ENCODE data around the gene LRBA. TPM values are rescaled to one million over a fixed set of nuclear protein-coding genes. Genes with fewer than 3 reads are reported as not detected.

Gene LRBA
- total and polyA plus RNA-seq, 5 donors from 2014 or later, result 23.0 to 95.3 (median 25.4) TPM

- H3K27ac Mint-ChIP-seq, result peak overlapping the region in 2 of 3 donors; percentile 7 to 65
These were observed 725.2 kb downstream of the LRBA start for GRCh38 chr4:150289881-150290280.

GRCh38 chr4:150289198-150289597 lies 725.9 kb downstream of the LRBA start:
- peaks cover 8% of the 10 kb centered on the region for H3K36me3 ChIP-seq (ENCODE audit: control insufficient read depth, insufficient read depth, low read length)
- Mint-ChIP-seq H3K4me3 (no peak overlapping the region), H3K9me3 (peaks cover 0 to 5% (median 0%) of the 10 kb centered on the region in 7 donors), H3K27ac (peak overlapping the region in 1 of 3 donors; percentile 7), H3K27me3 (no peaks in the 10 kb centered on the region), H3K36me3 (peaks cover 45% of the 10 kb centered on the region), H3K4me1 (peaks cover 0 to 7% (median under 1%) of the 10 kb centered on the region in 4 donors)
- no peak overlapping the region for H3K4me3 ChIP-seq (ENCODE audit: low read depth, low read length)
- no peak overlapping the region for H3K27ac ChIP-seq (ENCODE audit: insufficient read depth, low read length, poor library complexity, severe bottlenecking)
- H3K9me3 ChIP-seq (ENCODE audit: control insufficient read depth in 2 of 2, low read length in 2 of 2), result peaks cover 0 to 2% of the 10 kb centered on the region in 2 experiments
- ATAC-seq (ENCODE audit: low read depth in 2 of 2) (no peak), DNase-seq (no peak)
- no peaks in the 10 kb centered on the region for H3K4me1 ChIP-seq (ENCODE audit: control insufficient read depth, insufficient read depth, low read length, poor library complexity, severe bottlenecking)
- H3K27me3 ChIP-seq (ENCODE audit: control insufficient read depth, insufficient read depth, low read length), result no peaks in the 10 kb centered on the region

More at GRCh38 chr4:150289881-150290280, 725.2 kb downstream of the LRBA start:
- Histone ChIP-seq H3K9me3 (ENCODE audit: control insufficient read depth in 2 of 2, low read length in 2 of 2) (peaks cover 0 to 2% of the 10 kb centered on the region in 2 experiments), H3K4me1 (ENCODE audit: control insufficient read depth, insufficient read depth, low read length, poor library complexity, severe bottlenecking) (no peaks in the 10 kb centered on the region), H3K36me3 (ENCODE audit: control insufficient read depth, insufficient read depth, low read length) (peaks cover 3% of the 10 kb centered on the region), H3K27me3 (ENCODE audit: control insufficient read depth, insufficient read depth, low read length) (no peaks in the 10 kb centered on the region), H3K4me3 (ENCODE audit: low read depth, low read length) (no peak overlapping the region), H3K27ac (ENCODE audit: insufficient read depth, low read length, poor library complexity, severe bottlenecking) (no peak overlapping the region)
- ATAC-seq (ENCODE audit: low read depth in 2 of 2), result no peak
- Mint-ChIP-seq H3K36me3 (peaks cover 42% of the 10 kb centered on the region), H3K27me3 (no peaks in the 10 kb centered on the region), H3K4me1 (peaks cover 0 to 7% (median under 1%) of the 10 kb centered on the region in 4 donors), H3K9me3 (peaks cover 0 to 5% (median 0%) of the 10 kb centered on the region in 7 donors), H3K4me3 (no peak overlapping the region)
- no peak for DNase-seq

DNA sequence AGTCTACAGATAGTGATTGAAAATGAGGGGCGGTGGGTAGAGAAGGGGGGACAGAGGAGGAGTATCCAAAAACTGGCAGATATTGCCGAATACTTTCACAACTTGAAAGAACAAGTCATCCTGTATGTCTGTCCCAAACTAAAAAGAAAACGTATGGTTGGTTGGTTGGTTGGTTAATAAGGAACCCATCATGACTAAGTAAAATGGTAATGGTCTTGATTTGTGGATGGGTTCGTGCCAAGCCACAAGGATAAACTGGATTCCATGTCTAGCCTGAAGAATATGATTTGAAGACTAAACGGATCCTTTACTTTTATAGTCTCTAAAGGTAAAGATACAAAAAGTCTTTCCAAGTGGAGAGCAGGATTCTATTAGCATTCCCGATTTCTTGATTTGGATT lies 728.4 kb downstream of the LRBA start:
- peaks cover 0 to 12% (median under 1%) of the 10 kb centered on the region in 4 donors for H3K4me1 Mint-ChIP-seq

DNA sequence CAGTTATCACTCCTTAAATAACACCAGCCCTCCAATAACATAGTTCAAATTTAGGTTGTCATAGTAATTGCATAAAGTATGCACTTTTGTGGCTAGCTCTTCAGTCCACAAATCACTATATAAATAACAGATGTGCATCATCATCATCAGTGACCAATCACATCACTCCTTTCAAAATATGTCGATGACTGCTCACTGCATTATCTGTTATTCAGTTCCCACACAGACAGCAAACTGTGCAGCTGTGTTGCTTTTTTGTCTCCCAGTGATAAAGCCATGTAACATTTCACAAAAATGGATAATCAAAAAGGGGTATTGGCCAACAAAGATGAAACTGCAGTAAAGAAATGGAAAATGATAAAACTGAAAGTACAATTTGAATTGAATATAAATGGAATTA lies 731.4 kb downstream of the LRBA start:
- Mint-ChIP-seq H3K4me3 (peak overlapping the region in 1 of 4 donors; percentile 75), H3K27ac (no peak overlapping the region), H3K27me3 (no peaks in the 10 kb centered on the region), H3K36me3 (peaks cover 80% of the 10 kb centered on the region), H3K9me3 (peaks cover 0 to 5% (median 0%) of the 10 kb centered on the region in 7 donors), H3K4me1 (peaks cover 0 to 7% (median 0%) of the 10 kb centered on the region in 4 donors)
- ATAC-seq (ENCODE audit: low read depth in 2 of 2), result no peak
- Histone ChIP-seq H3K4me3 (ENCODE audit: low read depth, low read length) (no peak overlapping the region), H3K27ac (ENCODE audit: insufficient read depth, low read length, poor library complexity, severe bottlenecking) (no peak overlapping the region), H3K36me3 (ENCODE audit: control insufficient read depth, insufficient read depth, low read length) (peaks cover 43% of the 10 kb centered on the region), H3K9me3 (ENCODE audit: control insufficient read depth in 2 of 2, low read length in 2 of 2) (no peaks in the 10 kb centered on the region), H3K4me1 (ENCODE audit: control insufficient read depth, insufficient read depth, low read length, poor library complexity, severe bottlenecking) (no peaks in the 10 kb centered on the region), H3K27me3 (ENCODE audit: control insufficient read depth, insufficient read depth, low read length) (no peaks in the 10 kb centered on the region)
- no peak for DNase-seq

More for the DNA sequence above, 728.4 kb downstream of the LRBA start:
- Histone ChIP-seq H3K27ac (ENCODE audit: insufficient read depth, low read length, poor library complexity, severe bottlenecking) (no peak overlapping the region), H3K4me1 (ENCODE audit: control insufficient read depth, insufficient read depth, low read length, poor library complexity, severe bottlenecking) (no peaks in the 10 kb centered on the region), H3K9me3 (ENCODE audit: control insufficient read depth in 2 of 2, low read length in 2 of 2) (no peaks in the 10 kb centered on the region), H3K27me3 (ENCODE audit: control insufficient read depth, insufficient read depth, low read length) (no peaks in the 10 kb centered on the region), H3K36me3 (ENCODE audit: control insufficient read depth, insufficient read depth, low read length) (peaks cover 20% of the 10 kb centered on the region), H3K4me3 (ENCODE audit: low read depth, low read length) (no peak overlapping the region)
- Mint-ChIP-seq H3K4me3 (no peak overlapping the region), H3K9me3 (no peaks in the 10 kb centered on the region), H3K27me3 (no peaks in the 10 kb centered on the region), H3K27ac (no peak overlapping the region), H3K36me3 (peaks cover 57% of the 10 kb centered on the region)
- ATAC-seq (ENCODE audit: low read depth in 2 of 2), result no peak
- no peak for DNase-seq

- Histone ChIP-seq H3K36me3 (ENCODE audit: control insufficient read depth, insufficient read depth, low read length) (peaks cover 54% of the 10 kb centered on the region), H3K27ac (ENCODE audit: insufficient read depth, low read length, poor library complexity, severe bottlenecking) (no peak overlapping the region), H3K9me3 (ENCODE audit: control insufficient read depth in 2 of 2, low read length in 2 of 2) (no peaks in the 10 kb centered on the region), H3K27me3 (ENCODE audit: control insufficient read depth, insufficient read depth, low read length) (no peaks in the 10 kb centered on the region), H3K4me1 (ENCODE audit: control insufficient read depth, insufficient read depth, low read length, poor library complexity, severe bottlenecking) (no peaks in the 10 kb centered on the region), H3K4me3 (ENCODE audit: low read depth, low read length) (no peak overlapping the region)
- no peaks in the 10 kb centered on the region for H3K27me3 Mint-ChIP-seq
- no peak for ATAC-seq (ENCODE audit: low read depth in 2 of 2)
- H3K4me3 Mint-ChIP-seq, result no peak overlapping the region
- peaks cover 0 to 18% (median 0%) of the 10 kb centered on the region in 7 donors for H3K9me3 Mint-ChIP-seq
- peaks cover 0 to 7% (median 0%) of the 10 kb centered on the region in 4 donors for H3K4me1 Mint-ChIP-seq
- H3K36me3 Mint-ChIP-seq, result peaks cover 88% of the 10 kb centered on the region
- DNase-seq, result no peak
- H3K27ac Mint-ChIP-seq, result peak overlapping the region in 1 of 3 donors; percentile 36
These were observed 734.1 kb downstream of the LRBA start for GRCh38 chr4:150280975-150281374.

- peaks cover 0 to 18% (median 0%) of the 10 kb centered on the region in 7 donors for H3K9me3 Mint-ChIP-seq
- ATAC-seq (ENCODE audit: low read depth in 2 of 2) (no peak), DNase-seq (no peak)
- H3K4me1 Mint-ChIP-seq, result peaks cover 0 to 7% (median 1%) of the 10 kb centered on the region in 4 donors
- peak overlapping the region in 1 of 3 donors; percentile 36 for H3K27ac Mint-ChIP-seq
- H3K36me3 Mint-ChIP-seq, result peaks cover 89% of the 10 kb centered on the region
- Histone ChIP-seq H3K9me3 (ENCODE audit: control insufficient read depth in 2 of 2, low read length in 2 of 2) (no peaks in the 10 kb centered on the region), H3K4me3 (ENCODE audit: low read depth, low read length) (no peak overlapping the region), H3K27ac (ENCODE audit: insufficient read depth, low read length, poor library complexity, severe bottlenecking) (no peak overlapping the region), H3K27me3 (ENCODE audit: control insufficient read depth, insufficient read depth, low read length) (no peaks in the 10 kb centered on the region), H3K4me1 (ENCODE audit: control insufficient read depth, insufficient read depth, low read length, poor library complexity, severe bottlenecking) (no peaks in the 10 kb centered on the region), H3K36me3 (ENCODE audit: control insufficient read depth, insufficient read depth, low read length) (peaks cover 51% of the 10 kb centered on the region)
- H3K4me3 Mint-ChIP-seq, result no peak overlapping the region
- H3K27me3 Mint-ChIP-seq, result no peaks in the 10 kb centered on the region
These were observed 734.8 kb downstream of the LRBA start for GRCh38 chr4:150280081-150280895.

DNA sequence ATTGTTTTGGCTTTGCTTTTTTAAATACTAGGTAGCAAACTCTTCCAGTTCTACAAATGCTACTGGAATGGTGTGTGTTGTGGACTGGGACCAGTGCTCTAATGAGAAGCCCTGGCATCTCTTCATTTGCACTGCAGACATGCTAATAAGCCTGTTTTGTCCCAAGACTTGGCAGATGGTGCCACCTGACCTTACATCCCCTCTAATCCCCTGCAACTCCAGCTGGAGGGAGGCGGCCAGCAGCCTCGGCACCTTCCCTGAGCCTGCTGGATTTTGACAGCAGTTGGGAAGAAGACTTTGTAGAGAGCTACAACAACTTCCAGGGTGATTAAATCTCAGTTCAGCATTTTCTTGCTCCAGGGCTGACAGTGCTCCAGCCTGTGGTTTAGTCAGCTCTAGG lies 736.9 kb downstream of the LRBA start:
- Mint-ChIP-seq H3K9me3 (peaks cover 0 to 18% (median 0%) of the 10 kb centered on the region in 7 donors), H3K4me1 (peaks cover 0 to 13% (median under 1%) of the 10 kb centered on the region in 4 donors), H3K4me3 (no peak overlapping the region), H3K27me3 (no peaks in the 10 kb centered on the region), H3K27ac (no peak overlapping the region), H3K36me3 (peaks cover 92% of the 10 kb centered on the region)
- H3K4me3 ChIP-seq (ENCODE audit: low read depth, low read length), result no peak overlapping the region
- H3K4me1 ChIP-seq (ENCODE audit: control insufficient read depth, insufficient read depth, low read length, poor library complexity, severe bottlenecking), result no peaks in the 10 kb centered on the region
- H3K27ac ChIP-seq (ENCODE audit: insufficient read depth, low read length, poor library complexity, severe bottlenecking), result no peak overlapping the region
- ATAC-seq (ENCODE audit: low read depth in 2 of 2), result no peak
- no peaks in the 10 kb centered on the region for H3K9me3 ChIP-seq (ENCODE audit: control insufficient read depth in 2 of 2, low read length in 2 of 2)
- peaks cover 43% of the 10 kb centered on the region for H3K36me3 ChIP-seq (ENCODE audit: control insufficient read depth, insufficient read depth, low read length)
- DNase-seq, result no peak
- no peaks in the 10 kb centered on the region for H3K27me3 ChIP-seq (ENCODE audit: control insufficient read depth, insufficient read depth, low read length)

Data from CD4-positive, CD25-positive, alpha-beta regulatory T cell (primary cell).